GM18517 (cell line): ENCODE results near the gene NTF3.

ENCODE experiments used
- ATAC-seq: cut with Tn5 transposase; IDR thresholded peaks from one replicate; pipeline ENCODE4 v1.9.1; 2021; ENCODE audit warnings: mild to moderate bottlenecking, moderate library complexity; ENCODE audit not compliant: unreplicated experiment

NTF3 gene

GRCh38 chr12:5509102-5509501 lies 77.2 kb downstream of the NTF3 start:
- no peak for ATAC-seq

- ATAC-seq, result no peak
These were observed 77.6 kb downstream of the NTF3 start for GRCh38 chr12:5509557-5509956.

DNA sequence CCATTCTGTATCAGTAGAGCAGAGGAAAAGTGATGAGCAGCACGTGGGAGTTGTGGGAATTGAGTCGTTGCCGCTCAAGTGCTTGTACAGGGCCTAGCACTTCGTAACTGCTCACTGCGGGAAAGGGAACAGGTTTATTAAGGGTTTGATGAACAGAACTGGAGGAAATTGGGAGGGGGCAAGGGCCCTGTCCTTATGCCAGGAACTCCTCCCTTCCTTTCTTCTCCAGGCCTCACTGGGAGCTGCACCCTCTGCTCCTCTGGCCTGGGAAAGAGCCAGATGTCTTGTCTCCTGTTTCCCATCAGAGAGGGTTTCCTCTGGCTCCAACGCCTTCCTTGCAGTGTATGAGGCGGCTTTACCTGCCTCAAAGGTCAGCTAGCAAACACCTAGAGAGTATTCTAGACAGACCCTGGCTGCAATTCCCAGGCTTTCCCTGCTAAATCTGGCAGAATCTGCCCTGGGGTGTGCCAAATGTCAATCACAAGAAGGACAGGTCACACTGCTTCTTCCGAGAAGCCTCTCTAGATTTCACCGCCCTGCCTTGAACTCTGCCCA lies 78.4 kb downstream of the NTF3 start:
- no peak for ATAC-seq

- no peak for ATAC-seq
These were observed 79.3 kb downstream of the NTF3 start for GRCh38 chr12:5511256-5511643.

DNA sequence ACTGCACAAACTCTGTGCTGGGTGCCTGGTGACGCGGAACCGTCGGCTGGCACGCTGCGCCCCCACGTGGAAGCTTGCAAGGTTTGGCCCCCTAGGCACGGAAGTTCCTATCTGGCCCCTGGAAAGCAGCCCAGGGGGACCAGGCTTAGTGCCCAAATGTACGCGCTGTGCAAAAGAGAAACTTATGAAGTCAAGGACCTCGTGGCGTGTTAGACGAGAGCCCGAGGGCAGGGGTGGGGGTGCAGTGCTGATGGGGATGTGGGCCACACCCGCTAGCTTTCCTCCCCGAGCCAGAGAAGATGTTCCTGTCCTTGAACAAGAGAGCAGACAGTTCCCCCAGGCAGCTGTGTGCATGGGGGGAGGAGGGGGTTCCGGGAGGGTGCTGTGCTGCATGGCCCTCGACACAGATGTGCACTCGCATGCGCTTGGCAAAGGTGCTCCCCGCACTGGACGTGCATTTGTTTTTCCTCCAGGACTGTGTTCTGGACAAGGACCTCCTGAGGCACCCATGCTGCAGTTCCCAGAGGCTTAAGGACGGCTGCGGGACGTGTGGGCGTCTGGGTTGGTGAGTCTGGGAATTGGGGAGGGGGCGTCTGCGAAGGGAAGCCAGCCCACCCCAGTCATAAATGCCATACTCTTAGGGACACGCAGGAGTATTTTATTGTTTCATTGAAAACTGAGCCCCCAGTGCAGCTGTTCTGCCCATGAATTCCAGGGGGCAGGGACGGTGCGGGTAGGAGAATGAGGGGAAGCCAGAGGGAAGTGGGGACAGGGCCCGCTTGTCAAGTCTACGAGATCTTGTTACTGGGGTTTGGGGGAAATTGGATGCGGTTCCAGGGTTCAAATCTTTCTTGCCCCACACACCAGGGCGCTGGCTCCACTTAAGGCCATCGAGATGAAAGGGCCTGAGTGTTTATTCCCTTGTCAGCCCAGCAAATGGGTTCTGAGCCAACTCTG lies 80.0 kb downstream of the NTF3 start:
- no peak for ATAC-seq

GRCh38 chr12:5512601-5512970 lies 80.7 kb downstream of the NTF3 start:
- ATAC-seq, result no peak

DNA sequence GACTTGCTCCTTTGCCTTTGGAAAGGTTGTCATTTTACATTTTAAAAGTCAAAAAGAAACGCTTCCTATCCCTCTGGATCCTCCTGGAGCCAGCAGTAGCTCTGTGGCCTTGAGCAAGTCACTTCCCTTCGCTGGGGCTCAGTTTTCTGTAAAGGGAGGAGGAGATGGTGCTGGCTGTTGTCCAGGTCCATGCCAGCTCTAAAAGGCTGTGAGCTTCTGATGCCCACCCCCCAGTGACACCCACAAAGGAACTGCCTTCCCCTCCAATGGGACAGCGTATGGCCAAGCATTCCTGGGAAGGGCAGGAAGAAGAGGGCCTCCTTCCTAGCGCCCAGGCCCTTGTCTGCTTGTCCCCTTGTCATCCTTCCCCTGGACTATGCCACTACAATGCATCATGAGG lies 81.5 kb downstream of the NTF3 start:
- no peak for ATAC-seq

DNA sequence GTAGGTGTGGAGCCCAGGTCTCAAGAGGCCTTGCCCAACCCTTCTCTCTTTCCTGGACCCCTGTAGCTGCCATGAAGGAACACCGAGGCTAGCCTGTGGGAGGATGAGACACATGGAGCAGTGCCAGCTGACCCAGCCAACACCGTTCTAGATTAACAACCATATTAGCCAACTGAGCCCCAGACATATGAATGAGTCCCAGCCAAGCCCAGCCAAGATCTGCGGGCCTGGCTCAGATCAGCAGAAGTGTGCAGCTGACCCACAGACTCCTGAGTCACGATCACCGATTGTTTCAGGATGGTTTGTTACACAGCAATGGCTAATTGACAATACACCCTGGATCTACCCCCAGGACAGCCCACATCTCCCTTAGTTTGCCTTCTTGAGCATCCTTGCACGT lies 82.1 kb downstream of the NTF3 start:
- ATAC-seq, result no peak

DNA sequence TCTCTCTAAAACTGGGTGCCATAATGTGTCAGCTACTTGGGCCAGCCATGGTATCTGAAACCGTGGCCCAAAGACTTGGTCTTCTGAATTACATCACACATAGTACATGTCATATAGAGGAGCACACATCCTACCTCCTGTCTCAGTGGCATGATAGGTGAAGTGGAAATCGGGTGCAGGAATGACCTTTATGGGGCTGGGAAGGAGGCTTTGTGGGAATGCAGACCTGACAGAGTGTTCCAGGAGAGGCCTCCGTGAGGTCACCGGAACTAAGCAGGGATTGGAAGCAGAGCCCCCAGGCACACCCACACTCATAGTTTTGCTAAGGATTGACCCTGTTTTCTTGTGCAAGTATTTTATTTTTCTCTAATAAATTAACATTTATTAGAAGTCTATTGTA lies 82.6 kb downstream of the NTF3 start:
- no peak for ATAC-seq

DNA sequence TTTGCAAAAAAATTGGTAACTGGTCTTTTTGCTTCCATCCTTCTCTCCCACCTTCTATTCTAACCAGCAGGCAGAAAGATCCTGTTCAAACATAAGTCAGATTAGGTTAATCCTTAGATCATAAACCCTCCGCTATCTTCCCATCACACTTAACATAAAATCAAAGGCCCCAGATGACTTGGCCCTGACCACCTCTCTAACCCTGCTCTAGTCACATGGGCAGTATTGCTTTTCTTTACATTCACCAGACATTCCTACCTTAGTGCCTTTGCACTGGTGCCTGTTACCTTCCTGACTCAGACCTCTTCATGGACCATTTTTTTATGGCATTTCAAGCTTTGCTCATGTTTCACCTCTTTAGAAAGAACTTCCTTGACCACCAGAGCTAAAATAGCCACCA lies 83.5 kb downstream of the NTF3 start:
- ATAC-seq, result no peak

GRCh38 chr12:5516371-5517241 lies 84.7 kb downstream of the NTF3 start:
- no peak for ATAC-seq

DNA sequence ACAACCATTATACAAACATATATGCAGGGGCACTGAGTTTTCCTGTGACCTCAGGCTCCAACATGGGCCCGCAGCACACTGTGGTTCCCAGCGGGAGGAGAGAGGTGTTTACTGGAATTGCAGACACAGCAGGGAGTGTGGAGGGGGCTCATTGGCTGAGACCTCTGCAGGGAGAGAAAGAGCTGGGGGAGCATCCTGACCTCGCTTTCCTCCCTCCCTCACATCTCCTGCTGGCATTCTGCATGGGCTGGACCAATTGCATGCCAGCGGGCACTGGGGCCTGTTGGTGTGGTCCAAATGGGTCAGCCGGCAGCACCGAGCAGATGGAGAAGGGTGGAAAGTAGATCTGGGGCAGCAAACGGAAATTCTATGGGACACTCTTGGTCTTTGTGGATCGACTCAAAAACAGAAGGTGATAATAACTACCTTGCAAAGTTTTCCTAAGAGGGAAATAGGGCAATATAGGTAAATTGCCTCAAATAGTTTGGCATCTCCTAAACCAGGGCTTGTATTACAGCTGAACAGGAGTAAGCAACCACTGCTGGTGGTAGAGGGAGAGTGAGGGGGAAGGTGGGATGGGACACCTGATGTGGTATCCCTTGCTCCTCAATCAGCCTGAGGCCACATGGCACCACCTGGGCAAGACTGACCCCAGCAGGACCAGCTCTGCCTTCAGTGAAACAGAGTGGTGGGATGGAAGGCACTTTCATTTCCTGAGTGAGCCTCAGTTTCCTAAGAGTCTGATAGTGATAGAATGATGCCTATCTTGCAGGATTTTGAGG lies 86.9 kb downstream of the NTF3 start:
- no peak for ATAC-seq

- no peak for ATAC-seq
These were observed 88.1 kb downstream of the NTF3 start for GRCh38 chr12:5520037-5520436.

- no peak for ATAC-seq
These were observed 88.9 kb downstream of the NTF3 start for GRCh38 chr12:5520831-5521230.

DNA sequence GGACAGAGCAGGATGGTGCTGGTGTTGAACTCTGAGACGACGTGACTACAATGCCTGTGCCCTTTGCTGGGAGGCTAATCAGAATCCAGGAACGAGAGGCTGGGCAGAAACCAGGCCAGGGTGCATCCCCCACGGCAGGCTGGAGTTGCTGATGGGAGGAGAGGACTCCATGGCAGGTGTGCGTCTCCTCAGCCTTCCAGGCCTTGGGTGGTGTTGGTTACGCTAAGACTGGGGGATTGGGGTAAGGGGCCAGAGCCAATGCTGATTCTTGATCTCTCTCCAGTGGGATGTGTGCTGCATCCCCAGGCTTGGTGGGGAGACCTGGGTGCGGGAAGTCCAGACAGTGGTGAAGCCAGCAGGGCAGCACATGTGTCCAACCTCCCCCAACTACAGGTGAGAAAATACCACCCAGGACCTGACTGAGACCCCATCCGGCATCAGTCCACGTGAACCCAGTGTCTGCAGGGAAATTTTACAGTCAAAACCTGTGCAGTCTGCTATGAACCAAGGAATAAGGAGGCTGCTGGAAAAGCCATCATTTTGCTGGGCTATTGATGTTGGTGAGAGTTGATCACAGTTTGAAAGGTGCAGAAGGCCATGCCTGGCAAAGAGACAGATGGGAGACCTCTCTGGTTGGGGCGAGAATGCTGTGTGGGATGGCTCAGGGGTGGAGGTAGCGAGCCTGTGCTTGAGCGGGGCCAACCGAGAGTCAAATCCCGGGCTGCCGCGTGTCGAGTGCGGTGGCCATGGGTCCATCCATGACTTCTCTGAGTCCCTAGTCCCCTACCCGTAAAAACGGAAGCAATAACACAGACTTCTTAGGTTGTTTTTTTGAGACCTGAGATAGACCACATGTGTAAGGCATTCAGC lies 89.8 kb downstream of the NTF3 start:
- ATAC-seq, result no peak

DNA sequence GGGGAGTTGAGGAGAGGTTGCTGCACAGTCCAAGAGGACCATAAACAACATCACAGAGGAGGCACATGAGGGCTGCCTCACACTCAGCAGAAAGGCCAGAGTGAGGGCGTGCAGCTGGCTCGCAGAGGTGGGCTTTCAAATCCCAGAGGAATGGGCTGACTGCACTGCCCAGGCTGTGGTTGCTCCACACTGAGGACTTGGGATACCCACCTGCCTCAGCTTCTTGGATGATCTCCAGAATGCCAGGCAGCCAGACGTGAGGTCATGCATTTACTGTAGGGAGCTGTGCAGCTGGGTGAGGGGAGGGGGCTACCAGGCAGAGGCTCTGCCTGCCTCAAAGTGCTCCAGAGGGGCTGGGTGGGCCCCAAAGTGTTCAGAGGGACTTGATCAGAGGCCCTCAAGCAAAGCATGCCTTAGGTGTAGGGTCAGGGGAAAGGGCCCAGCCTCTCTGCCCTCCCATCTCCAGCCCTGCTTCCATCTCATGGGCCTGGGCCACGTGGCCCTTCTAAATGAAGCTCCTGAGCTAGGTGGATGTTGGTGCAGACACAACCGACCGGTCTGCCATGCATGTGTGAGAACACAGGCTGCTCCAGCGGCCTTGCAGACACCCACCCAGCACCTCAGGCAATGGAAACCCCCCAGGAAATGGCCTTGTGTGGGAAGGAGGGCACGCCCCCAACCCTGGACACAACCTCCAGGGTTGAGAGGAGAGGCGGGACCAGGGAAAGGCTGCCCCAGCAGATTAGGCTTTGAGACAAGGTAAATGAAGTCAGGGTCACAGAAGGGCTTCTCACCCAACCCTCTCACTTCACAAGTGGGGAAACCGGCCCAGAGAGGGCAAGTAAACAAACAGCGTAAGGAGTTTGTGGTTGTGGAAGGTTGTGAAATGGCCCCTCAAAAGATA lies 90.8 kb downstream of the NTF3 start:
- ATAC-seq, result no peak

- ATAC-seq, result no peak
These were observed 91.6 kb downstream of the NTF3 start for GRCh38 chr12:5523396-5524115.

DNA sequence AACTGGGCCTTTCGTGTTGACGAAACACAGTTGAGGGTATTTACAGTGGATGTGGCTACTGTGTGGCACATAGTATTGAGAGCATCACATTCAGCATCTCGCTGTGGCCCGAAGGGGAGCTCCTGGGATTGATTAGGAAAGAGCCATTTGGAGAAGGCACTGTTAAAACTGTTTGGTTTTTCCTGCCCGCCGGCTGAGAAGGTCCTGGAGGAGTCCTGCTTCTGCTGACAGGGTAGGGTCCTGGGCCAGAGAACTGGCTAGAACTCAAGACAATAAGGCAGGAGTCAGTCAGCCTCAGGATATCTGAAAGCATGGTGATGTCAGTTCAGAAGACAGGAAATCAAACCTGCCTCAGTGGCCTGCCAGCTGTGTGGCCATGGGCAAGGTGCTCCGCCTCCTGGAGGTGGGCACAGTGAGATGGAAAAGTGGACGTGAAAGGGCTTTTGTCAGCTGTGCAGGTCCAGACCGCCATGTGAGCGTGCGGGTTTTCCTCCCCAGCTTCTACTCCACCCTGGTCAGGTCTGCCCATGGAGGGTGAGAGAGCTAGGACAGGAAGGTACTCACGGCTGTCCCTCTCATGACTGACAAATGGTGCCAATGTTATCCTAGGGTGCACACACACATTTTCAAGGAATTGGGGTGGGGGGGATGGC lies 92.3 kb downstream of the NTF3 start:
- ATAC-seq, result no peak
